CD4-positive, alpha-beta T cell treated with Interleukin-17A for 4 hours (primary cell): ENCODE results near the gene ENO4.

ENCODE experiments used
- DNase-seq: peaks from one replicate; pipeline ENCODE4 v3.0.0-alpha.2; 2020; ENCODE audit warnings: mixed read lengths

Gene ENO4

DNA sequence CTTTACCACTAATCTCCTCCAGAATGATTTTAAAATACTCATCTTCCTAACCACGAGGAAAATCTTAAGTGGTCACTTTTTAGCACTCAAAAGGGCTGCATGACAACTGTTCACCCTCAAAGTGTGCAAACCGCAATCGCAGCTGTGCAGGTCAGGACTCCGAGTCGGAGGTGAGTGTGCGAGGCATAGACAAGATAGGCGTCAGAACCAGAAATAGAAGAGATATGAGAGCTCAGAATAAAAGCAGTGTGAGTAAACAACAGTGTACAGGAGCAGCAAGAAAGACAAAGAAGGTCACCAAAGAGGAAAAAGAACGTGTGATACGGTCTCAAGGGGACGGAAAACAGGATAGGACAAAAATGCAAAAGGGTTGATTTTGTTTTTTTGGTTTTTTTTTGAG lies 17.5 kb upstream of the ENO4 start:
- no peak for DNase-seq

DNA sequence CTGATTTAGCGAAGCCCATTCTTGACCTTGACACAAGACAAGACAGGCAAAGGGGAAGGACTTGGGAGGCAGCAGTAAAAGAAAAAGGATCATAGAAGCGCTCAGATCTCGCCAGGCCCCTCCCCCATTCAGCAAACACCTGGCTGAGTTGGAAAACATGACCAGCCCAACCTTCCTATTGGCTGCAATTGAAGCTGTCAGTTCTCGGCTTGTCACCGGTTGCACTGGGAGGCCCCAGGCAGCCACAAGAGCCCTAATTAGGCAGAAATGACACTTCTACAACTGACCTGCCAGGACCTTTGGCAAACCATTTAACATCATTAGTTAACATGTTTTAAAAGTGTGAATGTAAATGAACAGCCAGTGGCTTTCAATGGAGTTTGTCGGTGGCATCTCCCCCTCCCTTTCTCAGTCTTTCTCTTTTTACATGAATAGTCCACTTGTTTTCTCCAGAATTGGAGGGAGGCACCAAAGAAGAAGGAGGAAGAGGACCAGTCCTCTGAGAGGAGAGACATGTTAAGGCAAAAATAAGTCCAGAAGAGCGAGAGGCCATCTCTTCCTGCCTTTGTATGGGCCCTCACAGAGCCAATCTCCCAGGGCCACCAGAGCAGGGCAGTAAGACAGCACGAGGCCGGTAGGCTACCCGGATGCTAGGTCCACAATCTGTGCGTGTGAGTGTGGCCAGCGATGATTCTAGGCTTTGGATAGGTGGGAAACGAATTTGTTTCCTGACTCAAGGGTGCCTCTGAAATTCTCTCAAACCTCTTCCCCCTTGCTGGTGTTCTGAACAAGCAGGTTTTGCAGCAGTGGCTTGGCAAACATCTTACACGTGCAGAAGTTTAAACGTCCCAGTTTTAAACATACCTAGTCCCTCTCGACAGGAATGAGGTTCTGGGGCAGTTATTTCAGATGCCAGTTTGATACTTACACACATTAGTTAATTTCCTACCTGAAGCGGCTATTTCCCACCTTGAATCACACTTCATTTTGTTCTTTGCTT lies 15.0 kb upstream of the ENO4 start:
- no peak for DNase-seq

DNA sequence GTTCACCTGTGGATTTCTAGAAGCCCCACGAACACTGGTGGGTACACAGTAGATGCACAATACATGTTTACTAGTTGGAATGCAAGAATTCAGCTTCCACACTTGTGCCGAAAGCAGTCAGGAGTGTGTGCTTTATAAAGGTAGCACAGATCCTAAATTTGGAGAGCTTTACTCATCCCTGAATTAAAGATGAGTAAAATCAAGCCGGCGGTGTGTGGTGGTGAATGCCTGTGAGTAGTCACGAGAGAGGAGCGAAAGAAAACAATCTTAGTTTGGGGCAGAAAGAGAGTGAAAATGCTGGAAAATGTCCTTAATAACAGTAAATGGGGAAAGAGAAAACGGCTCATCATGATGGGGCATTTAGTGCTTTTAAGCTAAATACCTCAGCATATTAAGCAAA lies 13.6 kb upstream of the ENO4 start:
- DNase-seq: no peak

DNA sequence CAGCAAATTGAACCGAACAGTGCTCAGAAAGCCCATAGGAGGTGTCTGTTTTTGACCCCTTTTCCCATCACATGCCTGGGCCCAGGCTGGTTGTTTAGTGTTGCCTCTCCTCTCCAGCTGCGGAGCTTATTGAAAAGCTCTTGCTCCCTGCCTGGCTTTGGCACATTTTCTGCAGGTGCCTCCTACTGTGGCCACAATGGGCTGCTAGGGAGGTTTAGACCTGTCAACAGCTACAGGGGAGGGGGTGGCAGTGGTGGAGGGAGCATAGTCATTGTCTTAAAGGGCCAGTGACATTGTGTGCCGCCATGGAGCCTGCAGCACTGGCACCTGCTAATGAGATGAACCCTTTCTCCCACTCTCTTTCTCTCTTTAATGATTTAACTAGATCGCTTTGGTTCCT lies 13.2 kb upstream of the ENO4 start:
- no peak for DNase-seq

DNA sequence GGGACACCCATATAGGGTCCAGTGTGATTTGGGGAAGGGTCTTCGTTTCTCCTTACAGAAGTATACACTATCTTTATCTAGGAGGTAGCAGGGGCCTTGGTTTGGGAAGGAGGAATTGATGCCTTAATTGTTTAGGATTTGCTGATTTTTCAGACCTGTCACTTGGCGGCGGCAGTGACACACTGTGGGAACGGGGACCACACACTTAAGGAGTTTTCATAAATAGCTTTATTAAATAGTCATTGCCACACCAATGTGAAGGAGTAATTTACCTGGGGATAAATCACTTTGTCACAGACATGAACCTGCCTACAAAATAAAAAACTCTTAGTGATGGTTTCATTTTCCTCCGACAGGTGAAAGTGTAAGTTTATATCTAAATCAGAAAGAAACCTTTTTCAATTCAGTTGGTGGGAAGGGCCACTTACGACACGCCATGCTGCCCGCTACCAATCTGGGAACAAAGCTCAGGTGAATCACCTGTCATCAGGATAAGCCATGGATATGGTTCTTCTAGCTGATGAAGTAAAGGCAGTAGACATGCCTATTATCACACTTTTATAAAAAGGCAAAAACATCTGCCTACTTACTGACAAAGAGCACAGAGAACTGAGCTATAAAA lies 12.3 kb upstream of the ENO4 start:
- no peak for DNase-seq

DNA sequence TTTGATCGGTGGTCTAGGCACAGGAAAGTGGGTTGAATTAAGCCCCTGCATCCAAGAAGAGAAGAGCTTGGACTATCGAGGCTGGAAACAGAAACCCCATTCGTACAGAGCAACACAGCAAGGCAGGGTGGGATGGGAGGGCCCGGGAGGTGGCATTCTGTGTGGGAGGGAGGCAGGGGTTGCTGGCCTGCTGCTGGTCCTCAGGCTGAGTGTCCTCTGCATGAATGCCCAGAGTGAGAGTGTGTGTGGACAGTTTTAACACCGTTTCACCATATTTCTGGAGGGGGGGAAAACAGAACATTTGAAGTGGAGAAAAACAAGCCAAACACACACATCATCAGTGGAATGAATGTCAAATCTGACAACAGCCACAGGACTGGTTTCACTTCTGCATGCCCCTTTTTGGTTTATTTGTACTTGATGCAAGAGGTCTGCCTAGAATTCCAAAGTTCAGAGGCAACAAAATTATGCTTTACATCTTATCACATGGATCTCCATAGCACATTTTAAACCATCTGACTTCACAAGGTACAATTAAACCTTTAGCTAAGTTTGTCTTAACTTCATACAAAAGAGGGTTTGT lies 11.1 kb upstream of the ENO4 start:
- DNase-seq: no peak

DNA sequence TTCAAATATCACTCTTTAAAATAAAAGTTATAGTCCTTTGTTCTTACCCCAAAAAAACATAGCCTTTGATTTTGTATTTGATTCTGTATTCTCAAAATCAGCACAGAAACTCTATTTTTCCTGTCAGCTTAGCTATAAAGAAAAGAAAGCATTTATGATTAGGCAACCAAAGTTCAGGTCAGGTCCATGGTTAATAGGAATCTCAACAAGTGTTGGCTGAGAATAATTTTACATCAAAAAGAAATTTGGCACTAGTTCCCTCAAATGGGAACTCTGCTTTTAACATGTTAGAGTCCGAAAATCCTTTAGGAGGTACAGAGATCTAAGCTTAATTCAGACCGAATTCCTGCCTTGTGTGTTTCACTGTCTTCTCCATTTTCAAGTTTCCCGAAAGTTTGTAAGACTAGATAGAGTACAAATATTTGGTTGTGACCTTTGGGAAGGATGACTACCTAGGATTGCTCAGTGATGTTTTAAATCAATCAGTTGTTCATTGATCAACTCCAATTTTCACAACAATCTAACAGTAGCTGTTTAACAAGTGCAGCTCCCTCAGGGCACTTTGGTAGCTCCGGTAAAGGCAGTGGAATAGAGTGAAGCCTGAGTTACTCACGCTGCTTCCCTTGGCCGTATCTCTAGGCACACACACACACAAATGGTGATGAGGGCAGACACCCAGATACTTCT lies 8.8 kb upstream of the ENO4 start:
- no peak for DNase-seq

DNA sequence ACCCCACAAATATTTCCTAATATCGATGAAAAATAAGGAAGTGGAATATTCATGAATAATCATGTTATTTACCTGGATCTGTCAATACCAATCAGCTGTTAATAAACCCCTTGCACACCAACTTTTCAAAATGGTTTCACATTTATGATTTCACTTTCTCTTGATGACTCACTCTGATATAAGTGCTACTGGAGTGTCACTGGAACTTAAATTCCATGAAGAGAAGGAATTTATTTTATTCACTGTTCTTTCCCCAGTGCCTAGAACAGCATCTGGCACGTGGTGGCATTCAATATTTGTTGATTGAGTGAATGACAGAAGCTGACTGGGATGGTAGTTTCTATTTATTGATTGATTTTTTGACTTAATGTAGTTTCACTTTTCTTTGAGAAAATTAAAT lies 3.5 kb upstream of the ENO4 start:
- DNase-seq: no peak

DNA sequence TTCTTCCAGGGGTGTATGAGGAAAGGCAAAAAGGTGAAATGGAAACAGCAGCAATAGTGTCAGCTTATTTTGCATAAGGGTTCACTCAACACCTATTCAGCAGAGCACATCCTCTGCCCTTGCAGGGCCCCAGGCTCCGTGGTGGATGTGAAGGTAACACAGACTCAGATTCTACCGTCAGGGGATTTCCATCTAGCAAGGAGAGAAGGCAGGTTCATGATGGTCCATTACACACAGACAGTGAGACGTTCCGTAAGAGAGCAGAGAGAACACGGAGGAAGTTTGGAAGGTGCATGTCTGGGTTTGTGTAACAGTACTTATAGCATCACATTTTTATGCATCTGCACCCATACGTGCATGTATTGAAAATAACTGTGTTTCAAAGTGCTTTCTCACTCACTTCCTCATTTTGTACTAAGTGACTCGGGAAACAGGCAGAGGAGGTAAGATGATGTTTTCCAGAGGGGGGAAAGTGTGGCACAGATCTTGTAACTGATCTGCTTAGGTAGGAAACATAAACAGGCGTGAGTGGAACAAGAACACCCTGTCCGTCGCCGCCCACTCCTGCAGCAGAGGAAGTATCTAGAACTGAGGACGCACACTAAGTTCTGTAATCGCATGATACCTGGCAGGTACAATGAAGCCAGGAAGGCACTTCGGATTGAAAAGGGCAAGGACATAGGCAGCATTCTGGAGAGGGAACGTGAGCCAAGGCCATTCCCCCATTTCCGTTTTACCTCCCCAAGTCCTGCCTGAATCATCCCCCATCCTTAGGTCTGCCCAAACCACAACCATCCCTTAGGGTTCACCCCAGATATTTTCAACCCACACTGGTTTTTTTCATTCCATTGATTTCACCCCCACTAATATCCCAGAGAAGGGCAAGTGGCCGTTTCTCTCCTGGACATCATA lies 1.0 kb upstream of the ENO4 start:
- DNase-seq: no peak

DNA sequence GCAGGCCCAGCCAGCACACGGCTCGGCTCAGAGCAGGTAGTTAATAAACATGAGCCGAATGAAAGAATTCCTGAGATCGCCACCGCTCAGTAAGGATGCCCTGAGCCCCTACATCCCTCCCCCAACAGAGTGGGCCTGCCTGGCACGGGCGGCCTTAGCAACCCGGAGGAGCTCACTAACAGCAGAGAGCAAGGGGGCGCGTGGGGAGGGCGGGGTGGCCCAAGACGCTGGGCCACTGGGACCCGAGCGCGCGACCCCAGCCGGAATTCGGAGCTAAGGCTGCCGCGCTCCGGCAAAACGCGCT lies 403 bp upstream of the ENO4 start:
- DNase-seq: no peak

DNA sequence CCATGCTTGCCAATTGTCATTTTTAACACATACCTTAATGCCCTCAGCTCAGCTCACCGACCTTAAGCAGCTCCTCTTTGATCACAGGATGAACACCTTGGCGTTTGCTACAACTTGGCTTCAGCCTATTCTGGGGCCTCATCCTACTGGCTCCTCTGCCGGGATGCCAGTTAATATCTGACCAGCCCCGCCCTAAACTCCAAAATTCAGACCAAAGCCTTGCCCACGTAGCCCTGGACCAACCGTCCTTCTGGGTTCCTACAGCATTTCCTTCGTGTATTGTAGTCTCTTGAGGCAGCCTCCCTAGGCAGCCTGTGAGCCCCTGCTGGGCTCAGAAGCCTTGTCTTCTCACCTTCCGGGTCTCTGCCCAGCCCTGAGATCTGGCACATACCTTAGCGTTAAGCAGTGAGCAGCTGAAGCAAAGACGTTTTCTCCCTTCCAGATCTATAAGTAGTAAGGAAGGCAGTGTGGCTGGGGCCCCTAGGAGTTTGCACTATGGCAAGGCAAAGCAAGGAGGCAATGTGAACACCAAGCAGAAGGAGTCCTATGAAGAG lies 836 bp downstream of the ENO4 start:
- DNase-seq: no peak

DNA sequence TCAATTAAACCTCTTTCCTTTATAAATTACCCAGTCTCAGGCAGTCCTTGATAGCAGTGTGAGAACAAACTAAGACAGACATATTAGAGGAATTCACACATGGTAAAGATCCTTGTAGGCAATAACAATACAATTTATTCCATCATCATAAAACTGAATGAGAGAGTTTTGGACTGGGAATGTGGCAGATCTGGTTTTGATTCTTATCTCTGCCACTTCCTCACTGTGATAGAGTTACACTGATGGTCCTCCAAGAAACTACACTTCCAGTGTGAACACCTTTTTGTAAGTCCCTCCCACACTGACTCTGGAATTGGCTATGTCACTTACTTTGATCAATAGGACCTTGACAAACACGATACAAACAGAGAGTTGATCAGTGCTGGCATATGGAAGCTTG lies 2.9 kb downstream of the ENO4 start:
- no peak for DNase-seq

DNA sequence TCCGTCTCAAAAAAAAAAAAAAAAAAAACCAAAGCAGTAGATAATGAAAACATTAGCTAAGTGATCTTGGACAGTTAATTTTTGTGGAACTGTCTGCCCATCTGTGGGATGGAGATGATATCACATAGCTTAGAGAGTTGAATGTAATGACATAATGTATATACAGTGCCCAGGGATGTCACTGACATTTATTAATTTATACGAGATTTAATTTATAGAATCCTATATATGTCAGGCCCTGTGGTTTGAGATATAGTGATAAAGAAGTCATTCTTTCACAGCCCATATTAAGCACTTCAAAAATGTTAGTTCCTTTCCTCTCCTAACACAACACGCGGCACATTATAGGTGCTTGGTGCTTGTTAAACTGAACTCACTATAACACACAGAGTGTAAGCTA lies 4.0 kb downstream of the ENO4 start:
- DNase-seq: no peak

DNA sequence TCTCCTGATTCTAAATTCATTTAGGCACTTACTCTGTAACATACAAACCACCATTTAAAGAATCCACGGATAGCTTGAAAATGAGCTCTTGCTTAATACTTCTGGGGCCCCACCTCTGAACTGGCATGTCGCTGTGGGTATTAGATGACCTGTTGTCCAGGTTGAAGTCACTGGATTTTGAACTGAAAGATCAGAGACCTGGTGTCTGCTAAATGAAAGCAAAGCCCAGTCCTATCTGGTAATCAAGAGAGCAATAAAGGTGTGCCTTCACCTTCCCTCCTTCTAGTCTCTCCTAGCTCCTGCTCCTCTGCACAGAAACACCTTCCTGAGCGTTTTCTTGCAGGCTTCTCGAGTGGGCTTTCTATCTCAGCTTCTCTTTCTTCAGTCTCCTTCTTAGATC lies 4.4 kb downstream of the ENO4 start:
- DNase-seq: no peak

DNA sequence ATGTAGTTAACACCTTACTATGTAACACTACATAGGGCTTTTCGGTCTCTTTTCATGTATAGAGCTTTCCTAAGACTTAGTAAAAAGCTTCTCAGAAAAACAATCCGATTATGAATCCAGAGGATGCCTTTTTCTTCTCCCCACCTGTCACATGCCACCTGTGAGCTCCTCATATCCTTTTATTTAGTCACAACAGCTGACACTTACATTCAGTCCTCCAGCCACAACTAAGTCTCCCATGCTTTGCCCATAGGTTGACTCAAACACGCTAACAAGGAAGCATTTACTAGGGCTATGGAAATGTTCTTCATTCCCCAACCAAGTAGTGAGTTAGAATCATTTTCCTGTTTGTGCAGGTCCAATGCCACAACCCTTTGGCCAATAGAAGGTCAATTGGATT lies 7.9 kb downstream of the ENO4 start:
- no peak for DNase-seq

DNA sequence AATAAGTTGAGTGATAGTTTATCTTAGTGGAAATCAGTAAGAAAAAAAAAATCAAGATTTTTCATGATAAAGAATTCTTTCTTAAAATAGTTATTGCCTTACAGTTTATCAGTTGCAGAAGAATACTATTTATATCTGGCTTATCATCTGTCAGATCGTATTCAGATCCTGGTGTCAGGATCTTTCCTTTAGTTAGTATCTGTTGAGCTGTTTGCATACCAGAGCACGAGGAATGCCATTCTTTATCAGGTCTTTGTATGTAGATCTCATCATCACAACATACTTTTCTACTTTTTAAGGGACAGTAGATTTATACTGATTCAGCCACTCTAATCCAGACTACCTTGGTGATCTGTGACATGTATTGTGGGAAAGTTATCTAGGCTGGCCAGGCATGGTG lies 12.5 kb downstream of the ENO4 start:
- DNase-seq: no peak

DNA sequence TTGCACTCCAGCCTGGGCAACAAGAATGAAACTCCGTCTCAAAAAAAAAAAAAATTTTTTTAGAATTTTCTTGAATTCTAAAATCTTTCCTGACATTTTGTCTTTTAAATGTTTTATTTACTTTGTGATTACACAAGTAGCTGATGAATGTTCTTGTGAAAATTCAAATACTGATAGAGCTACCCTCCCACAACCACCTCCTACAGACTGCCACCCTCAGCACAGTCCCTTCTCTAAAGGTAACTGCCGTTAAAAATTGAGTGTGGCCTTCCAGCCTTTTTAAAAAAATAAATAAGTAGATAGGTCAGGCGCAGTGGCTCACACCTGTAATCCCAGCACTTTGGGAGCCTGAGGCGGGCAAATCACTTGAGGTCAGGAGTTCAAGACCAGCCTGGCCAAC lies 15.1 kb downstream of the ENO4 start:
- no peak for DNase-seq

DNA sequence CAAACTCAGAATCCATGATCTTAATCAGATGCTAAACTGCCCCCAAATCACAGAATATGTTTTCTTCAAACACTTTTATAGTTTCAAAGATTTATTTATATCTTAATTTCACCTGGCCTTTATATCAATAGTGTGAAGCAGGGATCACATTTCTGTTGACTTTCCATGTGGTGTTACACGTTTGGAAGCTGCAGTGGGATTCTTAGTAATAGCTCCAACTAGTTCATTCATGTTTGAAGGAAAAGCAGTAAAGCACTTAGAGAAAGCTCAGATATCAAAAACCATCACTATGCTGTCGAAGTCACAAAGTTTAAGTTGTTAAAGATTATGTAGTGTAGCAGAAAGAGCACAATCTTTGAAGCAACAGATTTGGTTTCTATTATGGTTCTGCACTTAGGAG lies 16.8 kb downstream of the ENO4 start:
- no peak for DNase-seq

DNA sequence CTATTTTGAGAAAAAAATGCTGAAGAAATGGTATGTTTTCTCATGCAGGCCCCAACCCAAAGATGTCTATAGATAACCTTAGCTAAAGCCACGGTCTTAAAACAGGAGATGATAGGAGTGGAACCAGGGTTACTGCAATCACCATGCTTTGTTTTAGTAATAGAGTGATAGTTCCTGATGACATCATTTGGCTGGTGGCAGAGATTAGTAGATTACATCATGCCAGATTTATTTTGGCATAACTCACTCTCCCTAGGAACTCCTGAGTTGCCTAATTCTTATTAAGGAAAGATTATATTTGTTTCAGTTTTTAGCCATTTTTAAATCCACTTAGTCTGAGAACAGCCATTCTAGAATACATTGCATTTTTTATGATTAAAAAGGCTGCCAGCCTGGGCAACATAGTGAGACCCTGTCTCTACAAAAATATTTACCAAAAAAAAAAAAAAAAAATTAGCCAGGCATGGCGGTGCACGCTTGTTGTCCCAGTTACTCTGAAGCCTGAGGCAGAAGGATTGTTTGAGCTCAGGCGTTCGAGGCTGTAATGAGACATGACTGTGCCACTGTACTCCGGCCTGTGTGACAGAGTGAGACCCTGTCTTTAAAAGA lies 17.8 kb downstream of the ENO4 start:
- DNase-seq: no peak

DNA sequence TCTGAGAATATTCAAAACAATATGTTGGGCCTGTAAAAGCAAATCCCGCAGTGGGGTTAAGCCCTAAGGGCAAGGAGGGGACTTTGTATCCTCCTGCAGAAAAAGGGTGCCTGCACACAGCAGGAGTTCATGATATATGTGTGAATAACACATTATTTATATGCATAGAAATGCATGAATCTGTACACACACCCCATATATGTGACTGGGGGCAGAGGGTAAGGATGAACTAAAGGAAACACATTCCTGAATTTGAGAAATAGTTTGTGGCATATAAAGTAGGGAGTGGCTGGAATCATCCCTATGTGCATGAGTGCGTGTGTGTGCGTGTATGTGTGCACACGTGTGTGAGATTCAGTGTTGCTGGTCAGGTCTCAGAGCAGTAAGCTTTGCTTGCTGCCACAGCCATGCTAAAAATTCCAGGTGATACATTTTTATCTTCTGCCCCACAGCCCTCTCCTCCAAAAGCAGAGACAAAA lies 18.9 kb downstream of the ENO4 start:
- no peak for DNase-seq

DNA sequence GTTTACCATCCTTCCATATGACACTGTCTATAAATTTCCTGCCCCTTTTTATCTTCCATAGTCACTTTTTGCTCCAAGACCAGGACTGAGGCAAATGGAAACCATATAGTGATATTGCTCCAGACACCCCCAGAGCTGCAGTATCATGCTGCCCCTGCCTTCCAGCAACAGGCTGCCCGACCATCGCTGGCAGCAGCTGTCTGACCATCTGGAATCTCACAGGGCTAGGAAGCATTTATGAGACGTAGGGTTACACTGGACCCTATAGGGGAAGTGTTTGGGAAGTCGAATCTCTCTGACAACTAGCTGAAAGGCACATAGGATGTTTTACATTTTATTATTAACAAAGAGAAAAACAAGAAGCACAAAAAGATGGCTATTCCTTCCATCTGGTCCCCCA lies 19.4 kb downstream of the ENO4 start:
- DNase-seq: no peak

DNA sequence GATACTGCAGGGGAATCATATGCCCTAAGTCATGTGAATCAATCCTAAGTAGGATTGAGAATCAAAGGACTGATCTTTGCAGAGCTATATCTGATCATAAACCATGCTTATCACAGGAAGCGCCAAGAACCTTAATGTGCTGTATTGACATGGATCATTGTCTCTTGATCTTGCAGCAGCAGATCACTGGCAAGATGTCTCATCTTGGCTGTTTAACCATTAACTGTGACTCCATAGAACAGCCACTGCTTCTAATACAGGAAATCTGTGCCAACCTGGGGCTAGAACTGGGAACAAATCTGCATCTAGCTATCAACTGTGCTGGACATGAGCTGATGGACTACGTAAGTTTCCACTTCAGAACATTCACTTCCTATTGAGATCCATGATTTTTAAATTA lies 21.6 kb downstream of the ENO4 start:
- DNase-seq: no peak
